Smooth muscle cell (in vitro differentiated cells): ENCODE data around the gene DYNC1I1. TPM values are rescaled to one million over a fixed set of nuclear protein-coding genes. Genes with fewer than 3 reads are reported as not detected.

Experiments used
- DNase-seq: peaks from one replicate; lab custom pipeline; 2025; ENCODE audit not compliant: unreplicated experiment; lab: John Stamatoyannopoulos, UW
- H2AFZ ChIP-seq: fragments of 200-600 bp; sonication (generic); 2 replicates; pipeline ENCODE4 v1.6.0; 2016; ENCODE audit warnings: antibody characterized with exemption, low read depth, mild to moderate bottlenecking
- H3F3A ChIP-seq: fragments of 200-600 bp; sonication (generic); 2 replicates; pipeline ENCODE4 v1.6.0; 2017; ENCODE audit warnings: antibody characterized with exemption, low read depth
- H3K27ac ChIP-seq: fragments of 200-600 bp; sonication (generic); 2 replicates; pipeline ENCODE4 v1.5.1; 2016; ENCODE audit warnings: low read depth, mild to moderate bottlenecking
- H3K27me3 ChIP-seq: fragments of 200-600 bp; sonication (generic); 2 replicates; pipeline ENCODE4 v1.6.1; 2016; ENCODE audit warnings: low read depth, mild to moderate bottlenecking
- H3K36me3 ChIP-seq: fragments of 200-600 bp; sonication (generic); 2 replicates; pipeline ENCODE4 v1.5.1; 2016; ENCODE audit warnings: low read depth
- H3K4me1 ChIP-seq: fragments of 200-600 bp; sonication (generic); 2 replicates; pipeline ENCODE4 v1.5.1; 2016; ENCODE audit warnings: low read depth
- H3K4me2 ChIP-seq: fragments of 200-600 bp; sonication (generic); 2 replicates; pipeline ENCODE4 v1.6.0; 2016; ENCODE audit warnings: mild to moderate bottlenecking
- H3K4me3 ChIP-seq: fragments of 200-600 bp; sonication (generic); 2 replicates; pipeline ENCODE4 v1.5.1; 2016; ENCODE audit warnings: mild to moderate bottlenecking
- H3K79me2 ChIP-seq: fragments of 200-600 bp; sonication (generic); 2 replicates; pipeline ENCODE4 v1.6.0; 2016; ENCODE audit warnings: low read depth, mild to moderate bottlenecking
- H3K9ac ChIP-seq: fragments of 200-600 bp; sonication (generic); 2 replicates; pipeline ENCODE4 v1.6.0; 2016; ENCODE audit warnings: low read depth
- H3K9me3 ChIP-seq: fragments of 200-600 bp; sonication (generic); replicated peaks from 2 replicates; pipeline ENCODE4 v1.5.1; 2016; ENCODE audit warnings: low read depth
- H4K20me1 ChIP-seq: fragments of 200-600 bp; sonication (generic); 2 replicates; pipeline ENCODE4 v1.6.0; 2016; ENCODE audit warnings: low read depth
- WGBS: methylation state at CpG from one replicate; pipeline ENCODE4 v1.1.7; 2016; ENCODE audit warnings: low lambda C conversion rate; 5-methylcytosine and 5-hydroxymethylcytosine counted together
- polyA plus RNA-seq: library from polyadenylated mRNA; unstranded; fragments of >200 nt; fragmentation: Nextera tagmentation; extraction: Ambion mirVana; gene quantifications from 2 replicates; pipeline ENCODE4 v1.2.1, GENCODE V29; 2016
- total RNA-seq: library from RNA; depleted of rRNA; stranded (reverse); fragments of >200 nt; gene quantifications from 2 replicates; pipeline ENCODE4 v1.2.3, GENCODE V29; 2014
- TF ChIP-seq, protein P1 (sequence below): fragments of 200-600 bp; sonication (generic); IDR thresholded peaks from 2 replicates; pipeline ENCODE4 v1.5.1; 2017; ENCODE audit warnings: borderline replicate concordance, mild to moderate bottlenecking, antibody characterized with exemption; ENCODE audit not compliant: insufficient read depth, poor library complexity, severe bottlenecking

DYNC1I1 gene
- total and polyA plus RNA-seq, 2 experiments from 2014 or later: 1.1 to 2.4 TPM

DNA sequence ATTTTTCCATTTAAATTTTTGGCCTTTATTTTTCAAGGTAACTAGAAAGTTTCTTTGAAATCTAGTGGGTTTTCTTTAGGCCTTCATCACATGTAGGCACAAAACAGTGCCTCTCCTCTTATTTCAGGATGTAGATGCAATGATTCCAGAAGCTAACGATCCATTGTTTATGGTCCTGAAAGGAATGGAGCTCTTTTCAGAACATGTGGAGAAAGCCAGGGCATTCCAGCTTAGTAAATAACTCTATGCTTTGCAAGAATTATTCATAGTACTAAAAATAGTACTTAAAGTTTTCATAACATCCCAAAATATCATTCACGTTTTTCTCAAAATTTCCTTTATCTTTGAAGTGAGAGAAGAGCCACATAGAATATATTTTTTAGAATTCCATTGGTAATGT is 91.3 kb downstream of the DYNC1I1 start:
- Histone ChIP-seq H3K36me3 (no peaks in the 10 kb centered on the region), H3K27me3 (no peaks in the 10 kb centered on the region), H3K4me1 (peaks cover 4% of the 10 kb centered on the region), H3K79me2 (no peaks in the 10 kb centered on the region), H4K20me1 (no peaks in the 10 kb centered on the region), H2AFZ (no peak overlapping the region), H3K27ac (no peak overlapping the region), H3K9me3 (no peaks in the 10 kb centered on the region), H3K4me3 (no peak overlapping the region), H3K9ac (no peak overlapping the region), H3F3A (peaks cover 3% of the 10 kb centered on the region), H3K4me2 (no peak overlapping the region)
- 87% methylated on average over 2 of the region's 2 CpGs for WGBS
- DNase-seq: no peak
- TF ChIP-seq, protein P1, sequence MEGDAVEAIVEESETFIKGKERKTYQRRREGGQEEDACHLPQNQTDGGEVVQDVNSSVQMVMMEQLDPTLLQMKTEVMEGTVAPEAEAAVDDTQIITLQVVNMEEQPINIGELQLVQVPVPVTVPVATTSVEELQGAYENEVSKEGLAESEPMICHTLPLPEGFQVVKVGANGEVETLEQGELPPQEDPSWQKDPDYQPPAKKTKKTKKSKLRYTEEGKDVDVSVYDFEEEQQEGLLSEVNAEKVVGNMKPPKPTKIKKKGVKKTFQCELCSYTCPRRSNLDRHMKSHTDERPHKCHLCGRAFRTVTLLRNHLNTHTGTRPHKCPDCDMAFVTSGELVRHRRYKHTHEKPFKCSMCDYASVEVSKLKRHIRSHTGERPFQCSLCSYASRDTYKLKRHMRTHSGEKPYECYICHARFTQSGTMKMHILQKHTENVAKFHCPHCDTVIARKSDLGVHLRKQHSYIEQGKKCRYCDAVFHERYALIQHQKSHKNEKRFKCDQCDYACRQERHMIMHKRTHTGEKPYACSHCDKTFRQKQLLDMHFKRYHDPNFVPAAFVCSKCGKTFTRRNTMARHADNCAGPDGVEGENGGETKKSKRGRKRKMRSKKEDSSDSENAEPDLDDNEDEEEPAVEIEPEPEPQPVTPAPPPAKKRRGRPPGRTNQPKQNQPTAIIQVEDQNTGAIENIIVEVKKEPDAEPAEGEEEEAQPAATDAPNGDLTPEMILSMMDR: no peak

DNA sequence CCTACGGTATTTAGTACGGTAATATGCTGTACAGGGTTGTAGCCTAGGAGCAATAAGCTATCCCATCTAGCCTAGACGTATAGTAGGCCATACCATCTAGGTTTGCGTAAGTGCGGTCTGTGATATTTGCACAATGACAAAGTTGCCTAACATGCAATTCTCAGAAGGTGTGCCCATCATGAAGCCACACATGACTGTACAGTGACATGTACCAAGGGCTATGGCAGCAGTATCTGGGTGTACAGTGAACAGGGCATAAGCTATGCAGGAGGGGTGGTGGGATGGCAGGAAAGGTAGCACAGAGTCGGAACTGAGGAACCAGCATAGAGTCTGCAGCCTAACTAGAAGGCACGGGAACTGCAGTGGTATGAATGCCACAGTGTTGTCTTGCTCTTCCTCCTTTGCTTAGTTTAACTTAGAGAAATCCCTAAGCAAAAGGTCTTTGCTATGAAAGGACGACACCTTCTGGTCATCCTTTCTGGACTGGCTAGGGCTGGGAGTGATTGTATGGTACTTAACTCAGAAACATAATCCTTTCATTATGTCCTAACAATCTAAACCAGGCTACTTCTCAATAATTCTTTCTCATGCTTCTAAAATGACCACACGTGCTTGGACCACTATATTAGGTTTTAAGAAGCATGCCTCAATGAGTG is 93.5 kb downstream of the DYNC1I1 start:
- TF ChIP-seq, protein P1: peak; percentile 39
- no peaks in the 10 kb centered on the region for H4K20me1 ChIP-seq
- H3K4me1 ChIP-seq: no peaks in the 10 kb centered on the region
- no peak for DNase-seq
- no peak overlapping the region for H2AFZ ChIP-seq
- H3K4me3 ChIP-seq: no peak overlapping the region
- no peaks in the 10 kb centered on the region for H3K36me3 ChIP-seq
- H3K9me3 ChIP-seq: no peaks in the 10 kb centered on the region
- no peaks in the 10 kb centered on the region for H3K27me3 ChIP-seq
- H3F3A ChIP-seq: no peaks in the 10 kb centered on the region
- H3K27ac ChIP-seq: no peak overlapping the region
- H3K4me2 ChIP-seq: no peak overlapping the region
- H3K79me2 ChIP-seq: no peaks in the 10 kb centered on the region
- no peak overlapping the region for H3K9ac ChIP-seq
- 69% methylated on average over 9 of the region's 9 CpGs for WGBS

DNA sequence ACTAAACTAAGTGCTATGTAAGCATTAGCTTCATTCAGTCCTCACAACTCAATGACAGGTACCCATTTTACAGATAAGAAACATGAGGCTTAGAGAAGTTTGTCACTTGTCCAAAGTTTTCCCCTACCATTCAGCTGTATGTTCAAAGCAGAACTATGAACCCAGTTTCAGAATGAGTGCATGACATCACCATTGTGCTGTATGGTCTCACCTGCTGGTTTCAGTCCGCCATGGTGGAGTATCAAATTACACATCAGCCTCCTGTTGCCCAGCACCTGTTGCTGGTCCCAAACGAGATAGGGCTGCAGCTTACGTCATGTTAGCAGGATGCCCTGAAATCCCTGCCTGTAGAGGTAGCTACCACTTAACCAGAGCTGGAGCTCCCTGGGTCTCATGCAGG is 95.0 kb downstream of the DYNC1I1 start:
- TF ChIP-seq, protein P1: no peak
- H3K4me3 ChIP-seq: no peak overlapping the region
- H3K4me1 ChIP-seq: no peaks in the 10 kb centered on the region
- no peaks in the 10 kb centered on the region for H3K36me3 ChIP-seq
- no peaks in the 10 kb centered on the region for H3K27me3 ChIP-seq
- H2AFZ ChIP-seq: no peak overlapping the region
- no peak overlapping the region for H3K27ac ChIP-seq
- H3K9me3 ChIP-seq: no peaks in the 10 kb centered on the region
- no peaks in the 10 kb centered on the region for H3K79me2 ChIP-seq
- no peaks in the 10 kb centered on the region for H4K20me1 ChIP-seq
- 77% methylated on average over 3 of the region's 3 CpGs for WGBS
- no peaks in the 10 kb centered on the region for H3F3A ChIP-seq
- DNase-seq: no peak
- H3K4me2 ChIP-seq: no peak overlapping the region
- H3K9ac ChIP-seq: no peak overlapping the region
